Measurements from ENCODE around the gene TNRC6B. TPM values are rescaled to one million over a fixed set of nuclear protein-coding genes. Genes with fewer than 3 reads are reported as not detected.

TNRC6B gene
- total RNA-seq, 1 experiment from 2014 or later: 52.2 TPM

DNA sequence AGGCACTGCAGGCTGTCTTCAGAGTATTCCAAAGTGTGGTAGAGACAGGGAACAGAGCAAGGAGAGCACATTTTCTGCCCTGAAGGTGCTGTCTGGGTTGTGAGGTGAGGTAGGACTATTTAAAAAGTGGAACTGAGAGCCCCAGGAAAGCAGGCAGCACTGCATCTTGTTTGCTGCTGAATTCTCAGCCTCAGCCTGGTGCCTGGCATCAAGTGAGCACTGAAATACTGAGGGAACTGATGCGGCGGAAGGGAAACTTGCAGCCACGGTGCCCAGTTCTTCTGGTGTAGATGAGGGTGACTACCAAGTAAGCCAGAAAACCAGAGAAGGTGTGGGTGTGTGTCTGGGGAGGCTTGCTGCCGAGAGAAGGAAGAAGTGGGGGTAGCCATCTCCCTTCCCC lies 59.5 kb downstream of the TNRC6B start:
- DNase-seq (ENCODE audit: low spot score): no peak
- Histone ChIP-seq H3K27me3 (replicated peaks; ENCODE audit: insufficient read depth, low read depth, low read length, poor library complexity) (no peaks in the 10 kb centered on the region), H3K36me3 (ENCODE audit: insufficient read depth, low read length, poor library complexity, severe bottlenecking) (no peaks in the 10 kb centered on the region), H3K4me1 (ENCODE audit: insufficient read depth, low read length, poor library complexity, severe bottlenecking) (peaks cover 40% of the 10 kb centered on the region), H3K4me3 (ENCODE audit: low read depth, low read length, poor library complexity, severe bottlenecking) (no peak overlapping the region), H3K9me3 (ENCODE audit: low read depth, low read length, poor library complexity, severe bottlenecking) (no peaks in the 10 kb centered on the region), H3K27ac (ENCODE audit: low read depth, low read length, poor library complexity, severe bottlenecking) (no peak overlapping the region)
- BruUV-seq (replicated peaks): no TSS peak
- CTCF ChIA-PET: no interaction called here
- POLR2A ChIA-PET (ENCODE audit: low non-redundant PET): no interaction called here
- no peak for TF ChIP-seq EZH2 (IDR thresholded peaks at IDR 0.05; ENCODE audit: borderline replicate concordance, low read depth, low read length, poor library complexity, severe bottlenecking)
- TF ChIP-seq, protein P1, sequence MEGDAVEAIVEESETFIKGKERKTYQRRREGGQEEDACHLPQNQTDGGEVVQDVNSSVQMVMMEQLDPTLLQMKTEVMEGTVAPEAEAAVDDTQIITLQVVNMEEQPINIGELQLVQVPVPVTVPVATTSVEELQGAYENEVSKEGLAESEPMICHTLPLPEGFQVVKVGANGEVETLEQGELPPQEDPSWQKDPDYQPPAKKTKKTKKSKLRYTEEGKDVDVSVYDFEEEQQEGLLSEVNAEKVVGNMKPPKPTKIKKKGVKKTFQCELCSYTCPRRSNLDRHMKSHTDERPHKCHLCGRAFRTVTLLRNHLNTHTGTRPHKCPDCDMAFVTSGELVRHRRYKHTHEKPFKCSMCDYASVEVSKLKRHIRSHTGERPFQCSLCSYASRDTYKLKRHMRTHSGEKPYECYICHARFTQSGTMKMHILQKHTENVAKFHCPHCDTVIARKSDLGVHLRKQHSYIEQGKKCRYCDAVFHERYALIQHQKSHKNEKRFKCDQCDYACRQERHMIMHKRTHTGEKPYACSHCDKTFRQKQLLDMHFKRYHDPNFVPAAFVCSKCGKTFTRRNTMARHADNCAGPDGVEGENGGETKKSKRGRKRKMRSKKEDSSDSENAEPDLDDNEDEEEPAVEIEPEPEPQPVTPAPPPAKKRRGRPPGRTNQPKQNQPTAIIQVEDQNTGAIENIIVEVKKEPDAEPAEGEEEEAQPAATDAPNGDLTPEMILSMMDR (conservative IDR thresholded peaks at IDR 0.05; ENCODE audit: low read depth, low read length): no peak
- intact Hi-C loops (cut with micrococcal nuclease; ENCODE audit: unreplicated experiment): no loop called here

DNA sequence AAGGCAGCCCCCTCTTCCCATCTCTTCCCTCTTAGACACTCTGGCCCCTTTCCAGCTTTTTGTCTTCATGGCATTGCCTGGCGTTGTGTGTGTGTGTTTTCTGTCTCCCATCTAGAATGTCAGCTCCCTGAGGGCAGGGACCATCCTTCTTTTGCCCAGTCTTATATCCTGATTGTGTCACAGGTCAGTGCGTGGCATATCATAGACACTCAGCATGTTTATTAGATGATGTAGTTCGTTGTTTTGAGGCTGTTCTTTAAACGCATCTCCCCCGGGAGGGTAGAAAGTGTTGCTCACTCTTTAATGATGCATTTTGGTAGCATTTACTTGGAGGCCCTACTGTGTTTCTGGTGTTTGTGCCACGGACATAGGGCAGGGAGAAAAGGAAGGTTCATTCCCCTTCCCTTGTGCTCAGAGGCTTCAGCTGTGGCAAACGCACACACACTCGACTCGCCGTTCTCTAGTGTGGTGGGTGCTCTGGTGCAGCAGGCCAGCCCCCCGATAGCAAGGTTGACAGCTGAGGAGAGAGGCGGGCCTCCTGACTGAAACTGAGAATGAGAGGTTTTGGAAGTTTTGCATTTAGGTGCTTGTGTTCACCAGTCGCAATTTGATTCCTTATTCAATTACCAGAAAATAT lies 60.2 kb downstream of the TNRC6B start:
- POLR2A ChIA-PET (ENCODE audit: low non-redundant PET): interaction anchor here (0.6 kb wide), 1 partner anchor 23 kb away, joined by 4 read pairs; no protein-coding TSS in a partner anchor
- H3K36me3 ChIP-seq (ENCODE audit: insufficient read depth, low read length, poor library complexity, severe bottlenecking): no peaks in the 10 kb centered on the region
- no peak for DNase-seq (ENCODE audit: low spot score)
- TF ChIP-seq, protein P1 (conservative IDR thresholded peaks at IDR 0.05; ENCODE audit: low read depth, low read length): no peak
- no peak for TF ChIP-seq EZH2 (IDR thresholded peaks at IDR 0.05; ENCODE audit: borderline replicate concordance, low read depth, low read length, poor library complexity, severe bottlenecking)
- no peak overlapping the region for H3K4me3 ChIP-seq (ENCODE audit: low read depth, low read length, poor library complexity, severe bottlenecking)
- no TSS peak for BruUV-seq (replicated peaks)
- no peaks in the 10 kb centered on the region for H3K9me3 ChIP-seq (ENCODE audit: low read depth, low read length, poor library complexity, severe bottlenecking)
- intact Hi-C loops (cut with micrococcal nuclease; ENCODE audit: unreplicated experiment): no loop called here
- peak overlapping the region; percentile 24 for H3K27ac ChIP-seq (ENCODE audit: low read depth, low read length, poor library complexity, severe bottlenecking)
- no peaks in the 10 kb centered on the region for H3K27me3 ChIP-seq (replicated peaks; ENCODE audit: insufficient read depth, low read depth, low read length, poor library complexity)
- H3K4me1 ChIP-seq (ENCODE audit: insufficient read depth, low read length, poor library complexity, severe bottlenecking): peaks cover 40% of the 10 kb centered on the region
- CTCF ChIA-PET: no interaction called here

DNA sequence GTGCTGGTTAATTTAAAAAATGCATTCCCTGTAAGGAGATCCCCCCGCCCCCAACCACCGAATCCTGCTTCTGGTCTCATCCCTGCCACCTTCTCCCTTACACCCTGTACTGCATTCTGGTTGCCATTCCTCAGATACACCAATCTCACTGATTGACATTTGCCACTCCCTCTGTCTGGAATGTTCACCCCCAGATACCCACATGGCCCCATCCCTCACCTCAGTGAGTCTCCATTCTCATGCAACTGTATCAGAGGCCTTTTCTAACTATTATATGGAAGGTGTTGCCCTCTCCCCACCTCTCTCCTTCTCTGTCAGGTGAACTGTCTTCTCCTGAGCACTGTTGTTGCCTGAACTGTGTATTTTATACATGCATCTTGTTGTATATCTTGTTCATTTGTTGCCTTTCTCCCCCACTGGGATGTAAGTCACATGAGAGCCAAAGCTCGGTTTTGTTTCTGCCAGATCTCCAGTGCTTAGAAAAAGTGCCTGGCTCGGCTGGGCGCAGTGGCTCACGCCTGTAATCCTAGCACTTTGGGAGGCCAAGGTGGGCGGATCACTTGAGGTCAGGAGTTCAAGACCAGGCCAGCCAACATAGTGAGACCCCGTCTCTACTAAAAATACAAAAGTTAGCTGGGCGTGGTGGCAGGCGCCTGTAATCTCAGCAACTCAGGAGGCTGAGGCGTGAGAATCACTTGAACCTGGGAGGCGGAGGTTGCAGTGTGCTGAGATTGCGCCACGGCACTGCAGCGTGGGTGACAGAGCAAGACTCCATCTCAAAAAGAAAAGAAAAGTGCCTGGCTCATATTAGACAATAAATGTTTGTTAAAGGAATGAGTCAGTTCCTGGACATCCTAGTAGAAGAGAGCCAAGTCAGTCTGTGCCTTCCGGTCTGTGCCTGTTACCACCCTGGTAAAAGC lies 61.0 kb downstream of the TNRC6B start:
- H3K27ac ChIP-seq (ENCODE audit: low read depth, low read length, poor library complexity, severe bottlenecking): no peak overlapping the region
- no peak for TF ChIP-seq EZH2 (IDR thresholded peaks at IDR 0.05; ENCODE audit: borderline replicate concordance, low read depth, low read length, poor library complexity, severe bottlenecking)
- TF ChIP-seq, protein P1 (conservative IDR thresholded peaks at IDR 0.05; ENCODE audit: low read depth, low read length): no peak
- no peaks in the 10 kb centered on the region for H3K27me3 ChIP-seq (replicated peaks; ENCODE audit: insufficient read depth, low read depth, low read length, poor library complexity)
- peaks cover 40% of the 10 kb centered on the region for H3K4me1 ChIP-seq (ENCODE audit: insufficient read depth, low read length, poor library complexity, severe bottlenecking)
- CTCF ChIA-PET: no interaction called here
- no peaks in the 10 kb centered on the region for H3K36me3 ChIP-seq (ENCODE audit: insufficient read depth, low read length, poor library complexity, severe bottlenecking)
- no peaks in the 10 kb centered on the region for H3K9me3 ChIP-seq (ENCODE audit: low read depth, low read length, poor library complexity, severe bottlenecking)
- intact Hi-C loops (cut with micrococcal nuclease; ENCODE audit: unreplicated experiment): no loop called here
- peak; percentile 59 for DNase-seq (ENCODE audit: low spot score)
- BruUV-seq (replicated peaks): no TSS peak
- POLR2A ChIA-PET (ENCODE audit: low non-redundant PET): interaction anchor here (0.6 kb wide), 1 partner anchor 24 kb away, joined by 4 read pairs; no protein-coding TSS in a partner anchor
- no peak overlapping the region for H3K4me3 ChIP-seq (ENCODE audit: low read depth, low read length, poor library complexity, severe bottlenecking)
